HPDE6-E6E7 (cell line): ENCODE data around the gene SLC41A1.
A peak's percentile ranks its signal among the peaks of the same experiment; 100 is the strongest.
"Not testable (repeated sequence)": the region's sequence is repeated elsewhere in the genome, so short reads cannot be mapped to it uniquely, and the experiment has no call there.

Source experiments
- DNase-seq: peaks from one replicate; pipeline ENCODE4 v3.0.0; 2011; ENCODE audit warnings: missing footprints; ENCODE audit errors: extremely low spot score

Gene SLC41A1

GRCh38 chr1:205812878-205813754 lies at the start of gene SLC41A1:
Gene SLC41A1, minus strand, starts transcription at chr1:205813198. Its CDS starts 2,757 bp downstream, at chr1:205810441.
- peak; percentile 97 for DNase-seq

GRCh38 chr1:205861540-205861939 lies 48.5 kb upstream of the SLC41A1 start:
- DNase-seq, result no peak

- no peak for DNase-seq
These were observed 45.4 kb upstream of the SLC41A1 start for GRCh38 chr1:205858141-205858961.

- DNase-seq, result not testable (repeated sequence)
These were observed 44.5 kb upstream of the SLC41A1 start for GRCh38 chr1:205857501-205857900.

GRCh38 chr1:205856433-205856832 lies 43.4 kb upstream of the SLC41A1 start:
- DNase-seq, result no peak

GRCh38 chr1:205852969-205853368 lies 40.0 kb upstream of the SLC41A1 start:
- DNase-seq, result no peak

- DNase-seq, result no peak
These were observed 39.0 kb upstream of the SLC41A1 start for GRCh38 chr1:205851993-205852392.

- DNase-seq, result peak; percentile 40
These were observed 36.8 kb upstream of the SLC41A1 start, which contains the start of gene PM20D1 for GRCh38 chr1:205849619-205850355. Gene PM20D1, minus strand, starts transcription at chr1:205850132. Its CDS starts 60 bp downstream, at chr1:205850072.

GRCh38 chr1:205843036-205843859 lies 30.2 kb upstream of the SLC41A1 start:
- DNase-seq, result no peak

GRCh38 chr1:205842229-205842628 lies 29.2 kb upstream of the SLC41A1 start:
- no peak for DNase-seq

- no peak for DNase-seq
These were observed 27.3 kb upstream of the SLC41A1 start for GRCh38 chr1:205840146-205840923.

- DNase-seq, result no peak
These were observed 24.5 kb upstream of the SLC41A1 start for GRCh38 chr1:205837382-205837970.

- DNase-seq, result no peak
These were observed 21.8 kb upstream of the SLC41A1 start for GRCh38 chr1:205834751-205835150.

GRCh38 chr1:205832326-205832751 lies 19.3 kb upstream of the SLC41A1 start:
- DNase-seq, result no peak

- DNase-seq, result no peak
These were observed 14.6 kb upstream of the SLC41A1 start for GRCh38 chr1:205827623-205828022.

GRCh38 chr1:205826995-205827394 lies 14.0 kb upstream of the SLC41A1 start:
- no peak for DNase-seq

GRCh38 chr1:205826016-205826806 lies 13.2 kb upstream of the SLC41A1 start:
- no peak for DNase-seq

GRCh38 chr1:205824180-205824579 lies 11.2 kb upstream of the SLC41A1 start:
- no peak for DNase-seq

GRCh38 chr1:205823260-205823659 lies 10.3 kb upstream of the SLC41A1 start:
- not testable (repeated sequence) for DNase-seq
